ENCODE measurements around the gene FNDC8.

GRCh38 chr17:35129973-35130351 lies 8.5 kb downstream of the FNDC8 start:
- no peak for TF ChIP-seq CTCF (IDR thresholded peaks at IDR 0.05; ENCODE audit: insufficient read depth, low read length, poor library complexity, severe bottlenecking)
- no peak for TF ChIP-seq EZH2phosphoT487 (conservative IDR thresholded peaks at IDR 0.05; ENCODE audit: low read length)
